Measurements from ENCODE around the gene SLC39A9.
A peak's percentile ranks its signal among the peaks of the same experiment; 100 is the strongest.
"Not testable (repeated sequence)": the region's sequence is repeated elsewhere in the genome, so short reads cannot be mapped to it uniquely, and the experiment has no call there.

The SLC39A9 gene

GRCh38 chr14:69498286-69498685 lies 99.8 kb downstream of the SLC39A9 start:
- H3K4me1 ChIP-seq (ENCODE audit: control insufficient read depth in 2 of 2, insufficient read depth in 1 of 2, low read depth in 1 of 2, low read length in 2 of 2): not testable (repeated sequence)
- H3K27me3 ChIP-seq (ENCODE audit: control insufficient read depth in 3 of 3, insufficient read depth in 3 of 3, low read depth in 1 of 3, low read length in 3 of 3): peaks cover 0 to 41% (median 5%) of the 10 kb centered on the region in 3 experiments

GRCh38 chr14:69499436-69499835 lies 100.9 kb downstream of the SLC39A9 start:
- Histone ChIP-seq H2BK5ac (ENCODE audit: low read length) (no peak overlapping the region), H2AK5ac (ENCODE audit: low read depth, low read length) (peak overlapping the region; percentile 60), H3K4me1 (ENCODE audit: control insufficient read depth in 2 of 2, insufficient read depth in 1 of 2, low read depth in 1 of 2, low read length in 2 of 2) (no peaks in the 10 kb centered on the region), H4K91ac (ENCODE audit: low read depth, low read length, poor library complexity) (no peak overlapping the region), H2BK15ac (ENCODE audit: low read length) (peak overlapping the region; percentile 27), H3K14ac (ENCODE audit: low read length) (no peak overlapping the region), H2BK12ac (ENCODE audit: low read length) (no peak overlapping the region), H3K27me3 (ENCODE audit: control insufficient read depth in 3 of 3, insufficient read depth in 3 of 3, low read depth in 1 of 3, low read length in 3 of 3) (peaks cover 0 to 38% (median 5%) of the 10 kb centered on the region in 3 experiments), H3K27ac (replicated peaks; ENCODE audit: low read length) (no peak overlapping the region), H3K79me1 (ENCODE audit: low read depth, low read length) (no peaks in the 10 kb centered on the region), H2BK120ac (ENCODE audit: low read depth, low read length) (no peak overlapping the region), H4K8ac (ENCODE audit: low read depth, low read length) (no peak overlapping the region), H3K4me3 (ENCODE audit: low read length in 2 of 2) (no peak overlapping the region), H3K9me3 (replicated peaks in 1 of 2; ENCODE audit: control insufficient read depth in 2 of 2, insufficient read depth in 1 of 2, low read depth in 1 of 2, low read length in 2 of 2) (no peaks in the 10 kb centered on the region), H3K4ac (ENCODE audit: low read length) (no peak overlapping the region), H3K18ac (ENCODE audit: low read length) (peak overlapping the region; percentile 2), H2AFZ (ENCODE audit: low read length) (no peak overlapping the region), H3K4me2 (ENCODE audit: insufficient read depth, low read length, poor library complexity, severe bottlenecking) (no peak overlapping the region), H3K9ac (ENCODE audit: low read depth, low read length, poor library complexity) (no peak overlapping the region), H3K23ac (ENCODE audit: low read depth, low read length, poor library complexity) (no peak overlapping the region), H3K36me3 (replicated peaks in 1 of 2; ENCODE audit: control insufficient read depth in 2 of 2, insufficient read depth in 2 of 2, low read length in 2 of 2) (no peaks in the 10 kb centered on the region)
- DNase-seq (ENCODE audit: low spot score): no peak
- no CpG with 5 or more reads among the region's 5 CpGs for WGBS, 2 donors (ENCODE audit: extremely low coverage in 2 of 2, insufficient read length in 2 of 2, insufficient replicate concordance in 1 of 2)

More at GRCh38 chr14:69498286-69498685, 99.8 kb downstream of the SLC39A9 start:
- not testable (repeated sequence) for H4K8ac ChIP-seq (ENCODE audit: low read depth, low read length); H3K4ac ChIP-seq (ENCODE audit: low read length); H3K36me3 ChIP-seq (replicated peaks in 1 of 2; ENCODE audit: control insufficient read depth in 2 of 2, insufficient read depth in 2 of 2, low read length in 2 of 2); H2BK12ac ChIP-seq (ENCODE audit: low read length); H2AFZ ChIP-seq (ENCODE audit: low read length); H2BK15ac ChIP-seq (ENCODE audit: low read length); H2BK5ac ChIP-seq (ENCODE audit: low read length); H2AK5ac ChIP-seq (ENCODE audit: low read depth, low read length); H3K4me3 ChIP-seq (ENCODE audit: low read length in 2 of 2); H3K9ac ChIP-seq (ENCODE audit: low read depth, low read length, poor library complexity); H3K27ac ChIP-seq (replicated peaks; ENCODE audit: low read length); H3K14ac ChIP-seq (ENCODE audit: low read length); H3K79me1 ChIP-seq (ENCODE audit: low read depth, low read length); H3K18ac ChIP-seq (ENCODE audit: low read length); H3K4me2 ChIP-seq (ENCODE audit: insufficient read depth, low read length, poor library complexity, severe bottlenecking); H4K91ac ChIP-seq (ENCODE audit: low read depth, low read length, poor library complexity); DNase-seq (ENCODE audit: low spot score); H3K23ac ChIP-seq (ENCODE audit: low read depth, low read length, poor library complexity); H3K9me3 ChIP-seq (replicated peaks in 1 of 2; ENCODE audit: control insufficient read depth in 2 of 2, insufficient read depth in 1 of 2, low read depth in 1 of 2, low read length in 2 of 2); H2BK120ac ChIP-seq (ENCODE audit: low read depth, low read length)
- WGBS, 2 donors (ENCODE audit: extremely low coverage in 2 of 2, insufficient read length in 2 of 2, insufficient replicate concordance in 1 of 2): no CpG with 5 or more reads among the region's 4 CpGs

DNA sequence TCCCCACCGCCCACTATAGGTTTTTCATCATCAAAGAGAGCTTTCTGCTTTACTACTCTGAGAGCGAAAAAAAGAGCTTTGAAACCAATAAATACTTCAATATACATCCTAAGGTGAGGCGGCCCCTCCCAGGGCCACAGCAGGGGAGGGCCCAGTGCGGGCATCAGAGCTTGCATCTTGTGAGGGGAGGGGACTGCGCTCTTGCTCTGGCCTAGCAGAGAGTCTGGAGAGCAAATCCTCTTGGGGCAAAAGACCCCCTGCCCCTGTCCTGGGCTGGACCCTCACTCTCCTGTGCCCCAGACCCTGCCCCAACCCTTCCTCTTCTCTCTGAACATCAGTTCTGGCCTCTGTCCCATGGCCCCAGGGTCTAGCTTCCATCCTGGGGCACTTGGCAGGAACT lies 101.6 kb downstream of the SLC39A9 start:
- no peaks in the 10 kb centered on the region for H3K36me3 ChIP-seq (replicated peaks in 1 of 2; ENCODE audit: control insufficient read depth in 2 of 2, insufficient read depth in 2 of 2, low read length in 2 of 2)
- no CpG with 5 or more reads among the region's 5 CpGs for WGBS, 2 donors (ENCODE audit: extremely low coverage in 2 of 2, insufficient read length in 2 of 2, insufficient replicate concordance in 1 of 2)

GRCh38 chr14:69500736-69501135 lies 102.2 kb downstream of the SLC39A9 start:
- H3K18ac ChIP-seq (ENCODE audit: low read length): peak overlapping the region; percentile 9
- DNase-seq (ENCODE audit: low spot score): no peak
- no peaks in the 10 kb centered on the region for H3K79me1 ChIP-seq (ENCODE audit: low read depth, low read length)
- H2AK5ac ChIP-seq (ENCODE audit: low read depth, low read length): peak overlapping the region; percentile 59
- H3K36me3 ChIP-seq (replicated peaks in 1 of 2; ENCODE audit: control insufficient read depth in 2 of 2, insufficient read depth in 2 of 2, low read length in 2 of 2): no peaks in the 10 kb centered on the region
- no peak overlapping the region for H3K9ac ChIP-seq (ENCODE audit: low read depth, low read length, poor library complexity)
- H3K4me3 ChIP-seq (ENCODE audit: low read length in 2 of 2): no peak overlapping the region
- H2BK12ac ChIP-seq (ENCODE audit: low read length): no peak overlapping the region
- no peak overlapping the region for H3K14ac ChIP-seq (ENCODE audit: low read length)
- peak overlapping the region; percentile 6 for H2BK15ac ChIP-seq (ENCODE audit: low read length)
- H3K9me3 ChIP-seq (replicated peaks in 1 of 2; ENCODE audit: control insufficient read depth in 2 of 2, insufficient read depth in 1 of 2, low read depth in 1 of 2, low read length in 2 of 2): no peaks in the 10 kb centered on the region
- H3K27ac ChIP-seq (replicated peaks; ENCODE audit: low read length): no peak overlapping the region
- no peak overlapping the region for H2BK5ac ChIP-seq (ENCODE audit: low read length)
- no peak overlapping the region for H2BK120ac ChIP-seq (ENCODE audit: low read depth, low read length)
- peak overlapping the region; percentile 10 for H3K23ac ChIP-seq (ENCODE audit: low read depth, low read length, poor library complexity)
- no peak overlapping the region for H3K4ac ChIP-seq (ENCODE audit: low read length)
- H3K27me3 ChIP-seq (ENCODE audit: control insufficient read depth in 3 of 3, insufficient read depth in 3 of 3, low read depth in 1 of 3, low read length in 3 of 3): peaks cover 0 to 37% (median 5%) of the 10 kb centered on the region in 3 experiments
- H2AFZ ChIP-seq (ENCODE audit: low read length): no peak overlapping the region
- no peaks in the 10 kb centered on the region for H3K4me1 ChIP-seq (ENCODE audit: control insufficient read depth in 2 of 2, insufficient read depth in 1 of 2, low read depth in 1 of 2, low read length in 2 of 2)
- no peak overlapping the region for H4K91ac ChIP-seq (ENCODE audit: low read depth, low read length, poor library complexity)
- no CpG with 5 or more reads among the region's 4 CpGs for WGBS, 2 donors (ENCODE audit: extremely low coverage in 2 of 2, insufficient read length in 2 of 2, insufficient replicate concordance in 1 of 2)
- H4K8ac ChIP-seq (ENCODE audit: low read depth, low read length): no peak overlapping the region
- H3K4me2 ChIP-seq (ENCODE audit: insufficient read depth, low read length, poor library complexity, severe bottlenecking): no peak overlapping the region

More for the DNA sequence above, 101.6 kb downstream of the SLC39A9 start:
- no peak overlapping the region for H2BK12ac ChIP-seq (ENCODE audit: low read length)
- no peak overlapping the region for H2AFZ ChIP-seq (ENCODE audit: low read length)
- H3K4me3 ChIP-seq (ENCODE audit: low read length in 2 of 2): no peak overlapping the region
- no peak overlapping the region for H3K23ac ChIP-seq (ENCODE audit: low read depth, low read length, poor library complexity)
- H3K27me3 ChIP-seq (ENCODE audit: control insufficient read depth in 3 of 3, insufficient read depth in 3 of 3, low read depth in 1 of 3, low read length in 3 of 3): peaks cover 0 to 37% (median 5%) of the 10 kb centered on the region in 3 experiments
- no peak for DNase-seq (ENCODE audit: low spot score)
- no peaks in the 10 kb centered on the region for H3K9me3 ChIP-seq (replicated peaks in 1 of 2; ENCODE audit: control insufficient read depth in 2 of 2, insufficient read depth in 1 of 2, low read depth in 1 of 2, low read length in 2 of 2)
- no peak overlapping the region for H3K9ac ChIP-seq (ENCODE audit: low read depth, low read length, poor library complexity)
- peak overlapping the region; percentile 27 for H2BK15ac ChIP-seq (ENCODE audit: low read length)
- no peak overlapping the region for H3K4ac ChIP-seq (ENCODE audit: low read length)
- H4K8ac ChIP-seq (ENCODE audit: low read depth, low read length): no peak overlapping the region
- no peaks in the 10 kb centered on the region for H3K79me1 ChIP-seq (ENCODE audit: low read depth, low read length)
- no peak overlapping the region for H3K27ac ChIP-seq (replicated peaks; ENCODE audit: low read length)
- H3K4me1 ChIP-seq (ENCODE audit: control insufficient read depth in 2 of 2, insufficient read depth in 1 of 2, low read depth in 1 of 2, low read length in 2 of 2): no peaks in the 10 kb centered on the region
- H2AK5ac ChIP-seq (ENCODE audit: low read depth, low read length): peak overlapping the region; percentile 60
- H3K14ac ChIP-seq (ENCODE audit: low read length): no peak overlapping the region
- no peak overlapping the region for H4K91ac ChIP-seq (ENCODE audit: low read depth, low read length, poor library complexity)
- H3K4me2 ChIP-seq (ENCODE audit: insufficient read depth, low read length, poor library complexity, severe bottlenecking): no peak overlapping the region
- H3K18ac ChIP-seq (ENCODE audit: low read length): peak overlapping the region; percentile 40
- no peak overlapping the region for H2BK120ac ChIP-seq (ENCODE audit: low read depth, low read length)
- no peak overlapping the region for H2BK5ac ChIP-seq (ENCODE audit: low read length)

Measured in neuronal stem cell (in vitro differentiated cells).